Measurements from ENCODE around the gene RBMS1.

Gene RBMS1

DNA sequence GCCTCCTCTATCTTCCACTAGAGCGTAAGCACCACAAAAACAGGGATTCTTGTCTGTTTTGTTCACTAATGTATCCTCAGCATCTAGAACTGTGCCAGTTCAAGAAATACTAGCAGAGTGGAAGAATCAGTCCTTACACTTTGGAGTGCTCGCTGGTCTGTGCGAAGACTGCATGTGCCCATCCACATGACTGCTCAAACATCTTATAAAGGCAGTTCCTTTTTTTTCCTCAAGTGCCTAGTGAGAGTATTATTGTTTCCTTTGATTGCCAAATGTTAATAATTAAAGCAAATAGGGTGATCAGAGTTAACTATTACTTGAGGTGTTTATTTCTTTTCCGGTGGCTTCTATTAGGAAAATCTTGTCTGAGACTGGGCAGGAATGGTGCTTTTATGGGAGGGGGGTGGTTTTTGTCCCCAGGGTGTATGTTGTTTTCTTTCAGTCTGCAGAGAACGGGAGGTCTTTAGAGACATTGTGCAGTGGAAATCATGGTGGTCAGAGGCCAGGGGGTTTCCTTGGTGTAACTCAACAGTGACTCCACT is 247.9 kb downstream of the RBMS1 start:
- Histone ChIP-seq H2AFZ (ENCODE audit: low read depth, low read length) (no peak overlapping the region), H3K4me1 (ENCODE audit: insufficient read depth, low read length) (peaks cover 5% of the 10 kb centered on the region), H3K4me3 (ENCODE audit: low read length) (no peak overlapping the region), H3K9me3 (ENCODE audit: low read length) (no peaks in the 10 kb centered on the region), H3K27me3 (ENCODE audit: insufficient read depth, low read length) (no peaks in the 10 kb centered on the region), H3K36me3 (ENCODE audit: insufficient read depth, low read length) (no peaks in the 10 kb centered on the region)

DNA sequence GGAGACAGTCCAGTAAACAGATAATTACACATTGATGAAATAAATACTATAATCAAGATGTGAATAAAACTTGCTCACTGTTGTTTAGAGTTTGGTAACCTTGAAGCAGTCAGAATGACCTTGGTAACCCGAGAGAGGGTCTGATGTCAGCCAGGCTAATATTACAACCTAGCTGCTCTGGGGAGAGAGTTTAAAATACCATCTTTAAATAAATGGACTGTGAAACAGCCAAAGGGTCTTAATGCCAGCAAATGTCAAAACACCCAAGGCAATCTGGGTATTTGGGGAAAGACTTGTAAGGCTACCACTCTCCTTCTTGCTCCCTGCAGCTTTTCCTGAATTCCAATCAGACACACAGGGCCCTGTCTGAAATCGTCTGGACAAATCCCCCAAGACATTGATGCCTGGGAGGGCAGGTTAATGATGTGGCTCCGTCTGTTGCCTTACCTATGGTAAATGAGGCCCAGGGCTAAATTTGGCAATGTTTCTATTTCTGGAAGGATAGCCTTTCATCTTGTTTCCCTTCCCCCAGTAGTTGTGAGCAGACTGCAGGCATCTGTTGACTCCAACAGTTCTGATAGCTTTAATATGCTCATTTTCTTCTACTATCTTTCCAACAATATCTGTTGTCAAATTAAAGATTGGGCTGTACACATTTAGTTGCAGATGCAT is 250.6 kb downstream of the RBMS1 start:
- no peaks in the 10 kb centered on the region for H3K9me3 ChIP-seq (ENCODE audit: low read length)
- H3K36me3 ChIP-seq (ENCODE audit: insufficient read depth, low read length): no peaks in the 10 kb centered on the region
- no peaks in the 10 kb centered on the region for H3K27me3 ChIP-seq (ENCODE audit: insufficient read depth, low read length)
- H3K4me1 ChIP-seq (ENCODE audit: insufficient read depth, low read length): peaks cover 5% of the 10 kb centered on the region
- no peak overlapping the region for H2AFZ ChIP-seq (ENCODE audit: low read depth, low read length)
- no peak overlapping the region for H3K4me3 ChIP-seq (ENCODE audit: low read length)

DNA sequence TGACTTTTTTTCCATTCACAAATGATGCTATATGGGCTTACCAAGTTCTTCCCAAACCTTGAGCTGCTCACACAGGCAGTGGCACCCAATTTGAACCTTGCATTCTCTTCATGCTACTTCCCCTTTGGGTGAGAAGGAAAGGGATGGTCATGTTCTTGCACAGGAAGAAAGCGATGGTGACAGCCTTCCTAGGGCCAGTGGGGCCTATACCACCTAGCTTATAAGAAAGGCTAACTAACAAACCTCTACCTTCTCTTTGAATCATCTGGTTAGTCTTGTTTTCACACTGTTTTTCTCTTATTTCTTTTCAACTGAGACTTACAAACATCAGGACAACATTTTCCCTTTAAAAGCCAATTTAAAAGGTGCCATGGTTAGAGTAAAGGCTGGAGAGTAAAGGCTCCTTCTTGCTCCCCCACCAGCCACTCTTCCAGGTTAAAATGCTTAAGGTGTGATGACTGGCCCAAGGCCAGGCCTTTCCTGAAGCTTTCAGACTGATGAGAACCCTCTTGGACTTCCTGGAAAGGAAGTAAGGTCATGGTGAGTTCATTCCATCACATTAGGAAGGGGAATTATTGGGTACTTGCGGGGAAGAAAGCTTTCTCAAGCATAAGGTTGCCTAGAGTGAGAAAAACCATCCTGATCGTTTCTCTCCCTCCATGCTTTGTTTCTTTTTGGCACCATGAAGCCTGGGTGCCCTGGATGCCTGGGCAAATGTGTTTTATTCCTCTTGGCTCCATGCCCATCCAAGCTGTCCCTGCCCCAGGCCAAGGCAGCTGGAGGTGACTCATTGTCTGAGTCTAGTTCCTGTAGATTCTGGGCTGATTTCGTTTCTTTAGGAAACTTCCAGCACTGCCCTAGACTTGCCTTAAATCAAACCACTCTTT is 252.1 kb downstream of the RBMS1 start:
- Histone ChIP-seq H3K36me3 (ENCODE audit: insufficient read depth, low read length) (no peaks in the 10 kb centered on the region), H3K4me1 (ENCODE audit: insufficient read depth, low read length) (no peaks in the 10 kb centered on the region), H3K27me3 (ENCODE audit: insufficient read depth, low read length) (no peaks in the 10 kb centered on the region)

DNA sequence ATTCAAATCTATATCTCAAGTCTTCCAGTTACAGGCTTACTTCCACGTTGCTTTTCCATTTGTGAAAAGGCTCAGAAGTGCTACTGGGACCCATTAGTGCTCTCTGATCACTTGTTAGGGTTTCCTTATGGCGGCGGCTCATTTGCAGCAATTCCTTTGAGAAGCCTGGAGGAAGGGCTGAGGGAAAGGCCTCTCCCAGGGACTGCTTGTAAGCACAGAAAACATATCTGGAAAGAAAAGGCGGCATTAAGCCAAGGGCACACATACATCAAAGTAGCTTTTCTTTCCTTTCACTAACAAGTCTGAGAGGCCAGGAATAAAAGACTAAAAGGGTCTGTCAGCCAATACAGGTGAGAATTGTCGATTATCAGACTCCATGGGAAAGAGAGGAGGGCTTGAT is 254.2 kb downstream of the RBMS1 start:
- no peaks in the 10 kb centered on the region for H3K9me3 ChIP-seq (ENCODE audit: low read length)
- no peaks in the 10 kb centered on the region for H3K36me3 ChIP-seq (ENCODE audit: insufficient read depth, low read length)
- H3K4me1 ChIP-seq (ENCODE audit: insufficient read depth, low read length): no peaks in the 10 kb centered on the region
- H3K4me3 ChIP-seq (ENCODE audit: low read length): no peak overlapping the region
- no peak overlapping the region for H2AFZ ChIP-seq (ENCODE audit: low read depth, low read length)
- H3K27me3 ChIP-seq (ENCODE audit: insufficient read depth, low read length): no peaks in the 10 kb centered on the region

More for the DNA sequence above, 252.1 kb downstream of the RBMS1 start:
- Histone ChIP-seq H3K4me3 (ENCODE audit: low read length) (no peak overlapping the region), H2AFZ (ENCODE audit: low read depth, low read length) (no peak overlapping the region), H3K9me3 (ENCODE audit: low read length) (no peaks in the 10 kb centered on the region)

DNA sequence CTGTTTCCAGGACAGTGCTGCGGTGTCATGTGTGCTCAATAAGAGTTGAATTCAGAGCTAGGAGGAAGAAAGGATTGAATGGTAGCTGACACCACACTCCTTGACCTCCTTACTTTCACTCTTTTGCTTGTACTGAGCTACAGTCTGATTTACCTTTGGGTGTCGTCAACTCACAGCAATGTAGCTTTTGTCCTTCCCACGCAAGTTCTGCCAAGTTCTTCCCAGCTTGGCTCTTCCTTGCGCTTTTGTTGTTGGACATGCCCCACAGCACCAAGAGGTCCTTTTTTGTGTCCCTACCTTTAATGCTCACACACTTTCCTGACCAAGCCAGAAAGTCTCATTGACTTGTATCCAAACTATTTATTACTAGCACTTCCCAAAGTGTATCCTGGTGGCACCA is 255.2 kb downstream of the RBMS1 start:
- no peaks in the 10 kb centered on the region for H3K4me1 ChIP-seq (ENCODE audit: insufficient read depth, low read length)

DNA sequence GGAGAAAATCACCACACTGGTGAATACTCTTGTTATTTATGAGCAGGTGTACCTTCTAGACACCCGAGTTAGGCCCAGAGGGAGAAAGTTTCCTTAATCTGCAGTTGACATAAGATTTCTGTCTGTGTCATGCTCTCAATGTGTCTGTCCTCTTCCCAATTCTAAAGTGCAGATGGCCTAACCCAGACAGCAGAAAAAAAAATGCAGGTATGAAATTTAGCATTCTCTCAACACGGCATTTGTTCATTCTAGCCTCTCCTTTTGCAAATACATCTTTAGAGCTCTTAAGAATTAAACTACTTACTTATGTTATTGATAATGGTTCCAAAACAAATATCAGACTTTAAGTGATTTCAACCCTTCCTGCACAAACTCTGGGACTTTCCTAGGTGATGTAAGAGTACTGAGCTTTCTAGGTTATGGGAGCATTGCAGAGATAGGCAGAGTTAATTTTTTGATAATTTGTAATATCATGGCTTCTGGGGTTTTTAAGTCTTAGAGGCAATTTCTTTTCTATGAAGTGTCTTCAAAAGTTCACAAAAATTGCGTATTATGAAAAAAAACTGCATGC is 260.6 kb downstream of the RBMS1 start:
- no peak overlapping the region for H2AFZ ChIP-seq (ENCODE audit: low read depth, low read length)
- H3K9me3 ChIP-seq (ENCODE audit: low read length): no peaks in the 10 kb centered on the region
- no peaks in the 10 kb centered on the region for H3K27me3 ChIP-seq (ENCODE audit: insufficient read depth, low read length)
- no peaks in the 10 kb centered on the region for H3K36me3 ChIP-seq (ENCODE audit: insufficient read depth, low read length)
- no peaks in the 10 kb centered on the region for H3K4me1 ChIP-seq (ENCODE audit: insufficient read depth, low read length)
- H3K4me3 ChIP-seq (ENCODE audit: low read length): no peak overlapping the region

More for the DNA sequence above, 255.2 kb downstream of the RBMS1 start:
- no peaks in the 10 kb centered on the region for H3K27me3 ChIP-seq (ENCODE audit: insufficient read depth, low read length)
- no peak overlapping the region for H3K4me3 ChIP-seq (ENCODE audit: low read length)
- no peaks in the 10 kb centered on the region for H3K36me3 ChIP-seq (ENCODE audit: insufficient read depth, low read length)
- no peaks in the 10 kb centered on the region for H3K9me3 ChIP-seq (ENCODE audit: low read length)
- no peak overlapping the region for H2AFZ ChIP-seq (ENCODE audit: low read depth, low read length)

DNA sequence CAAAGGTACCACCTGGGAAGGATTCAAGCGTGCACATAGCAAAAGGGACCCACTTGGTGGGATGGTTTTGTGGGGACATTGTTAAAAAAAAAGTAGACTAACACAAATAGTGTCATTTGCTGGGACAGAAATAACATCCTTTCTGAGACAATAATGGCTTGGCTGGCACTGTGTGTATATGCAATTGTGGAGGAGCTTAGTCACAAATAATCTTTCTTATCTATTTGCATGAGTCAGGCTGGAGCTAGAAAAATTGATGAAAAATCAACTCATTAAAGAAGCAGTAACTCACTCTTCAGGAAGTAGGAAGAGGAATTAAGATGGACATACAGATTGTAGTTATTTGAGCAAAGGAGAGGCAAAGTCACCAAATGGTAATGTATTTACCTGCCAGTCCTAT is 264.0 kb downstream of the RBMS1 start:
- Histone ChIP-seq H3K36me3 (ENCODE audit: insufficient read depth, low read length) (no peaks in the 10 kb centered on the region), H3K27me3 (ENCODE audit: insufficient read depth, low read length) (no peaks in the 10 kb centered on the region), H3K4me1 (ENCODE audit: insufficient read depth, low read length) (peaks cover 2% of the 10 kb centered on the region), H3K9me3 (ENCODE audit: low read length) (no peaks in the 10 kb centered on the region), H3K4me3 (ENCODE audit: low read length) (no peak overlapping the region), H2AFZ (ENCODE audit: low read depth, low read length) (no peak overlapping the region)

DNA sequence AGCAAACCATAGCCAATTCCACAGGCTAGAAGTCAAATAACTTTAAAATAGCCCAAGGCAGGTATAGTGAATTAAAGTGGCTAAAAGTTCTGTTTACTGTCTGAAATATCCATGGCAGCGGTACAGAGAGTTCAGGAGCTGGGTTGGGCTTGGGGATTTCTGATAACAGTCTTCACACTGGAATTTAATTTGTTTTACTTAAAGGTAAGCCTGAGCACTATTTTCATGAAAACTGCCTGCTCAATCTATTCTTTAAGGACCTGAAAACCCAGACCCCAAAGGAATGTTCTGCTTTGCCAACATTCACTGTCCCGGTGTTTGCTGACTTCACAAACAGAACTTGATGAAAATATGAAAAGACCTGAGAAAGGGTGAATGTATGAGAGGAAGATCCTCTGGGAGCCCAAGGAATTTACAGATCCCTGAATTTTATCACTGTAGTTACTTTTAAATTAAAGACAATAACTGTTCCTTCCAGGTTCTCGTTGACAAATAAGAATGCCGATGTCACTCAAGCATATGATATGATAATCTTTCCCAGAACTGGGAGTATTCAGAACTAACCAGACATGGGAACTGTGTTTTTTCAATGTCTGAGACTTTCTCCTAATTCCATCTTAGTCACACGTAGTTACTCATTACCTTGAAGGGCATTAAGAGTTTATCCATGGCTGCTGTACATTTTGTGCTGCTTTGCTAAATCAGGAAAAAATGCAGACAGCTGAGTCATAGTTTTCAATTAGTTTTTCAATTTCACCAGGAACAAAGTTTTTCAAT is 265.3 kb downstream of the RBMS1 start:
- H3K36me3 ChIP-seq (ENCODE audit: insufficient read depth, low read length): no peaks in the 10 kb centered on the region
- peaks cover 2% of the 10 kb centered on the region for H3K4me1 ChIP-seq (ENCODE audit: insufficient read depth, low read length)
- no peaks in the 10 kb centered on the region for H3K27me3 ChIP-seq (ENCODE audit: insufficient read depth, low read length)
- H2AFZ ChIP-seq (ENCODE audit: low read depth, low read length): no peak overlapping the region
- H3K4me3 ChIP-seq (ENCODE audit: low read length): no peak overlapping the region
- H3K9me3 ChIP-seq (ENCODE audit: low read length): no peaks in the 10 kb centered on the region

DNA sequence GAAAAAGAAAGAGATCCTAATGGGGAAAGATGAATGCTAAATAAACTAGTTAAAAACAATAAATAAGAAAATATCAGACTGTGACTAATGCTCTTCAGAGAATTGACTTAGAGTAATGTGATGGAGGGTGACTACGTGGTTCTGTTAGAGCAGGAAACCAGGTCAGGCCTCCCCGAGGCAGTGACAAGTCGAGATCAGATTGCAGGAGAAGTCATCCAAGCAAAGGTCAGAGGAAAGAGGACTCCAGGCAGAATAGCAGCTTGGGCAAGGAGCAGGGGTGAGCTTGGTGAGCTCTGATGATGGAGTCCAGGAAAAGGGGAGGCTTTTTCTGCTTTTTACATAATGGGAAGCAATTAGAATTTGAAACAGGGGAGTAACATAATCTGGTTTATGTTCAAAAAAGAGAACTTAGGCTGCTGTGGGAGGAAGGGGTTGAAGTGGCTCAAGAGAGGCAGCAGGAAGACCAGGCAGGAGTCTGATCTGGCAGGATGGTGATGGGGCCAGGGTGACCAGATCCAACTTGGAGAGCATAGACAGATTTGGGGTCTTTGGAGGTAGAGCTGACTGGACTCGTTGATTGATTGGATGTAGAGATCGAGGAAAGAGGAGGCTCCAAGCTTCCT is 266.2 kb downstream of the RBMS1 start:
- H3K4me1 ChIP-seq (ENCODE audit: insufficient read depth, low read length): peaks cover 2% of the 10 kb centered on the region
- H3K4me3 ChIP-seq (ENCODE audit: low read length): no peak overlapping the region
- H3K36me3 ChIP-seq (ENCODE audit: insufficient read depth, low read length): no peaks in the 10 kb centered on the region
- H2AFZ ChIP-seq (ENCODE audit: low read depth, low read length): no peak overlapping the region
- no peaks in the 10 kb centered on the region for H3K27me3 ChIP-seq (ENCODE audit: insufficient read depth, low read length)
- no peaks in the 10 kb centered on the region for H3K9me3 ChIP-seq (ENCODE audit: low read length)

DNA sequence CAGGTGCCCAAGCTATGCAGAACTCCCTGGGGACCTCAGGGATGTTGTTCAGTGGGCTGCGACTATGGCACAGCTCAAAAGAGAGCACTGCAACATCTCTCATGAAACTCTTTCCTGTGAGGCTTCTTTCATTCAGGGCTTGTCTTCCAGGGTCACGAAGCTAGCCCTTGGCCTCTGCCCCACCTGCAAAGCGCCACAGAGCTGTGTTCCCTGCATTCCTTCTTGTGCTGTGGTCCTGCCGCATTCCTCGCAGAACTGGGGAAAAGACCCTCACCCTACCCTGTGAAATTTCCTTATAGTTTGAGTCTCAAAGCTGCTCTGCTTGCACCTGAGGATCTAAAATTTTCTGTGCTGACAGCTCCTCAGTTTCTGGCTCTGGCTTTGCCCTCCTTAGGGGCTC is 267.2 kb downstream of the RBMS1 start:
- Histone ChIP-seq H3K4me1 (ENCODE audit: insufficient read depth, low read length) (peaks cover 2% of the 10 kb centered on the region), H3K9me3 (ENCODE audit: low read length) (no peaks in the 10 kb centered on the region), H3K4me3 (ENCODE audit: low read length) (no peak overlapping the region), H2AFZ (ENCODE audit: low read depth, low read length) (no peak overlapping the region), H3K27me3 (ENCODE audit: insufficient read depth, low read length) (no peaks in the 10 kb centered on the region), H3K36me3 (ENCODE audit: insufficient read depth, low read length) (no peaks in the 10 kb centered on the region)

DNA sequence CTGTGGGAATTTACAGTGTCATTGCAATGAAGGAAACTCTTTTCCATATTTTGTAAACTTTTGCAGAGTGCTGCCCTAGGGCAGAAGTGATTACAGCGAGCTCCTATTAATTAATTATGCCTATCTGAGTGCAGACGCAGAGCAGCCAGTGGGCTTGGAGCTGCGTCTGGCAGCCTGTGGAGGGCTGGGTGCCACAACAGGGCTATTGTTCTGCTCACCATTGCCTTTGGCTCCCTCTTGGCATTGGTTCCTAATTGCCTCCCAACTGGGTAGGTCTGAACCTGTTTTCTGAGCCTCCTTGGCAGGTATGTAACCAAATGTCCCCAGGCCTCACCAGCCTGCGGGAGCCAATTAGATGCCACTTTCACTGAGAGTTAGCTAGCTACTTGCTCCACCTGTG is 267.9 kb downstream of the RBMS1 start:
- no peaks in the 10 kb centered on the region for H3K36me3 ChIP-seq (ENCODE audit: insufficient read depth, low read length)
- no peaks in the 10 kb centered on the region for H3K27me3 ChIP-seq (ENCODE audit: insufficient read depth, low read length)
- H2AFZ ChIP-seq (ENCODE audit: low read depth, low read length): no peak overlapping the region
- H3K9me3 ChIP-seq (ENCODE audit: low read length): no peaks in the 10 kb centered on the region
- H3K4me3 ChIP-seq (ENCODE audit: low read length): no peak overlapping the region
- H3K4me1 ChIP-seq (ENCODE audit: insufficient read depth, low read length): peaks cover 2% of the 10 kb centered on the region

DNA sequence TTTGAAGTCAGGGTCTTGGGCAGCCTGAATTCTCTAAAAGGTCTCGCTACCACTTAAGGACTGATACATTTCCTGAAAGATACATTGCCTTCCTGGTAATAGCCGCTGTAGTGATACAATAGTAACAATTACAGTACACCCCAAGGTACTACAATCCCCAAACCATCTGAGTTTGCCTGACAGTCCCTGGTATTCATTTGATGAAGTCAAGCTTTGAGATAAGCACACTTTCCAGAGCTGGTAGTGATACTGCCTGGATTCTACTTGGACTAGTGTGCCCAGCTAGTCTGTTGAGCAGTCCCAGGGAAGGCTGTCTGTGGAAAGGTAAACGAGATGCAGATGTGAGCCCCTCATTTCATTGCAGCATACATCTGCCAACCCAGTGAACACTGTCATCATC is 269.1 kb downstream of the RBMS1 start:
- no peaks in the 10 kb centered on the region for H3K27me3 ChIP-seq (ENCODE audit: insufficient read depth, low read length)
- H3K36me3 ChIP-seq (ENCODE audit: insufficient read depth, low read length): no peaks in the 10 kb centered on the region
- peaks cover 2% of the 10 kb centered on the region for H3K4me1 ChIP-seq (ENCODE audit: insufficient read depth, low read length)
- H2AFZ ChIP-seq (ENCODE audit: low read depth, low read length): no peak overlapping the region
- H3K9me3 ChIP-seq (ENCODE audit: low read length): no peaks in the 10 kb centered on the region
- H3K4me3 ChIP-seq (ENCODE audit: low read length): no peak overlapping the region
